Erythroblast (primary cell): ENCODE measurements around the gene MAPK10.

Experiments used
- GATA1 ChIP-seq: IDR thresholded peaks from 2 replicates; pipeline ENCODE4 v1.6.1; 2011; ENCODE audit warnings: low read depth, mild to moderate bottlenecking, control low read depth, low read length, moderate library complexity
- POLR2A ChIP-seq: IDR thresholded peaks from 2 replicates; pipeline ENCODE4 v1.6.1; 2011; ENCODE audit warnings: mild to moderate bottlenecking, low read length

GRCh38 chr4:86107112-86107511, 252.7 kb downstream of the MAPK10 start:
- TF ChIP-seq POLR2A (no peak), GATA1 (no peak)
